SW 1271 (cell line): ENCODE results near the gene ADGRD1.
"Not testable (repeated sequence)": the region's sequence is repeated elsewhere in the genome, so short reads cannot be mapped to it uniquely, and the experiment has no call there.

Experiments used
- DNase-seq, 2 experiments: peaks; one replicate each; lab custom pipeline; 2025; lab: John Stamatoyannopoulos, UW

Gene ADGRD1

GRCh38 chr12:131104463-131105350, 151.0 kb downstream of the ADGRD1 start:
- peak in 1 of 2 experiments; percentile 54 for DNase-seq

GRCh38 chr12:131105351-131105735, 151.6 kb downstream of the ADGRD1 start:
- no peak for DNase-seq

- DNase-seq: no peak
Observed at GRCh38 chr12:131105736-131106348, 152.1 kb downstream of the ADGRD1 start.

GRCh38 chr12:131106349-131106941, 152.7 kb downstream of the ADGRD1 start:
- no peak for DNase-seq

GRCh38 chr12:131108177-131108955, 154.7 kb downstream of the ADGRD1 start:
- no peak for DNase-seq

- no peak for DNase-seq
Observed at GRCh38 chr12:131111446-131111845, 157.7 kb downstream of the ADGRD1 start.

- no peak for DNase-seq
Observed at GRCh38 chr12:131112021-131112420, 158.3 kb downstream of the ADGRD1 start.

GRCh38 chr12:131112700-131113290, 159.1 kb downstream of the ADGRD1 start:
- no peak for DNase-seq

GRCh38 chr12:131113568-131114270, 160.0 kb downstream of the ADGRD1 start:
- no peak for DNase-seq

- no peak for DNase-seq
Observed at GRCh38 chr12:131114271-131114670, 160.6 kb downstream of the ADGRD1 start.

- no peak for DNase-seq
Observed at GRCh38 chr12:131114942-131115584, 161.4 kb downstream of the ADGRD1 start.

GRCh38 chr12:131115766-131116467, 162.2 kb downstream of the ADGRD1 start:
- no peak for DNase-seq

- DNase-seq: no peak
Observed at GRCh38 chr12:131116468-131117117, 162.9 kb downstream of the ADGRD1 start.

GRCh38 chr12:131117438-131118245, 163.9 kb downstream of the ADGRD1 start:
- DNase-seq: no peak

GRCh38 chr12:131118371-131118770, 164.7 kb downstream of the ADGRD1 start:
- DNase-seq: no peak

GRCh38 chr12:131119345-131119744, 165.6 kb downstream of the ADGRD1 start:
- not testable (repeated sequence) for DNase-seq

GRCh38 chr12:131119936-131120335, 166.2 kb downstream of the ADGRD1 start:
- DNase-seq: no peak

GRCh38 chr12:131120831-131121271, 167.1 kb downstream of the ADGRD1 start:
- no peak for DNase-seq
